A549 (cell line): ENCODE data around the gene RGS6. TPM values are rescaled to one million over a fixed set of nuclear protein-coding genes. Genes with fewer than 3 reads are reported as not detected.

ENCODE experiments used
- ATAC-seq, 2 experiments: fragments of 200-7000 bp in 1 of 2; fragments of >200 bp in 1 of 2; cut with Nextera tagmentation in 1 of 2; cut with Tn5 transposase in 1 of 2; 3 replicates each; pipeline versions ENCODE4 v1.8.0 to v1.9.1; 2018 to 2020; ENCODE audit warnings: mild to moderate bottlenecking in 1 of 2, moderate library complexity in 1 of 2
- CTCF ChIA-PET: fragments of 300-600 bp; sonication (Branson Sonifier 250); formaldehyde crosslinking; extraction: SDS; loops from one replicate; lab custom pipeline; 2021; ENCODE audit warnings: antibody characterized with exemption, inconsistent platforms; lab: Yijun Ruan, JAX
- POLR2A ChIA-PET: fragments of 350-600 bp; formaldehyde crosslinking; extraction: SDS; loops from one replicate; lab custom pipeline; 2021; ENCODE audit warnings: antibody characterized with exemption, inconsistent platforms; lab: Yijun Ruan, JAX
- DNase-seq, 2 experiments: peaks; one replicate each; pipeline versions ENCODE4 v3.0.0 to v3.0.0-alpha.2; 2011 to 2016; ENCODE audit warnings: low read depth in 1 of 2, low spot score in 1 of 2
- FAIRE-seq: peaks from 2 replicates; lab custom pipeline; 2011; peaks lifted over from hg19 to GRCh38; lab: Jason Lieb, UNC
- H3K27ac ChIP-seq, 2 experiments: fragments of >200 bp; sonication (Bioruptor Twin); formaldehyde crosslinking; 3 replicates each; pipeline ENCODE4 v1.5.1; 2016 to 2017
- H3K4me1 ChIP-seq: fragments of >200 bp; sonication (Bioruptor Twin); formaldehyde crosslinking; 3 replicates; pipeline ENCODE4 v1.6.1; 2016
- H3K4me2 ChIP-seq: fragments of >200 bp; sonication (Bioruptor Twin); formaldehyde crosslinking; 3 replicates; pipeline ENCODE4 v1.6.1; 2016
- H3K4me3 ChIP-seq: fragments of >200 bp; sonication (Bioruptor Twin); formaldehyde crosslinking; 3 replicates; pipeline ENCODE4 v1.5.1; 2016
- H3K9me3 ChIP-seq: fragments of >200 bp; sonication (Bioruptor Twin); formaldehyde crosslinking; 3 replicates; pipeline ENCODE4 v1.6.1; 2016
- ATOH8 ChIP-seq: fragments of 250-450 bp; sonication (Bioruptor Pico); IDR thresholded peaks from 2 replicates; pipeline ENCODE4 v1.5.0; 2020; ENCODE audit warnings: low read depth, mild to moderate bottlenecking, moderate library complexity
- BCL3 ChIP-seq: fragments of >200 bp; sonication (Bioruptor Twin); formaldehyde crosslinking; IDR thresholded peaks from 3 replicates; pipeline ENCODE4 v1.6.1; 2016
- BHLHE40 ChIP-seq: IDR thresholded peaks from 2 replicates; pipeline ENCODE4 v1.6.1; 2012; ENCODE audit warnings: low read depth, low read length, inconsistent platforms
- CEBPB ChIP-seq, 2 experiments: fragments of >200 bp in 1 of 2; sonication (Bioruptor Twin) in 1 of 2; formaldehyde crosslinking in 1 of 2; IDR thresholded peaks; 2 replicates each; pipeline ENCODE4 v1.6.1; 2012 to 2016
- E2F6 ChIP-seq: IDR thresholded peaks from 2 replicates; pipeline ENCODE4 v1.6.1; 2012; ENCODE audit warnings: low read depth, borderline replicate concordance
- EHF ChIP-seq: fragments of 250-450 bp; sonication (Bioruptor Pico); IDR thresholded peaks from 2 replicates; pipeline ENCODE4 v1.5.0; 2020; ENCODE audit warnings: mild to moderate bottlenecking
- EHMT2 ChIP-seq: fragments of 200-600 bp; sonication (generic); IDR thresholded peaks from 2 replicates; pipeline ENCODE4 v1.6.1; 2016; ENCODE audit warnings: antibody characterized with exemption, low read depth, mild to moderate bottlenecking, moderate library complexity
- FOSB ChIP-seq: fragments of 250-450 bp; sonication (Bioruptor Pico); IDR thresholded peaks from 2 replicates; pipeline ENCODE4 v1.5.0; 2020; ENCODE audit warnings: mild to moderate bottlenecking, moderate library complexity
- HEYL ChIP-seq: fragments of 250-450 bp; sonication (Bioruptor Pico); IDR thresholded peaks from 2 replicates; pipeline ENCODE4 v1.8.0; 2021; ENCODE audit warnings: mild to moderate bottlenecking, moderate library complexity
- HOXA7 ChIP-seq: fragments of 250-450 bp; sonication (Bioruptor Pico); IDR thresholded peaks from 2 replicates; pipeline ENCODE4 v1.5.0; 2020; ENCODE audit warnings: mild to moderate bottlenecking, moderate library complexity
- JUN ChIP-seq, 2 experiments: fragments of >200 bp; sonication (Bioruptor Twin); formaldehyde crosslinking; IDR thresholded peaks; 2 replicates in 1 of 2; 3 replicates in 1 of 2; pipeline ENCODE4 v1.6.1; 2016 to 2017
- JUNB ChIP-seq: fragments of >200 bp; sonication (Bioruptor Twin); formaldehyde crosslinking; IDR thresholded peaks from 2 replicates; pipeline ENCODE4 v1.6.1; 2016
- NFE2L2 ChIP-seq: fragments of 150-350 bp; conservative IDR thresholded peaks from 2 replicates; pipeline ENCODE4 v1.6.1; 2014; ENCODE audit warnings: low read length
- POLR2A ChIP-seq: IDR thresholded peaks from 2 replicates; pipeline ENCODE4 v1.6.1; 2012; ENCODE audit warnings: mild to moderate bottlenecking, low read length
- RFX5 ChIP-seq: fragments of 450-650 bp; IDR thresholded peaks from 2 replicates; pipeline ENCODE4 v1.7.1; 2014; ENCODE audit warnings: antibody characterized with exemption, mild to moderate bottlenecking, moderate library complexity
- SMC3 ChIP-seq: fragments of >200 bp; sonication (Bioruptor Twin); formaldehyde crosslinking; IDR thresholded peaks from 3 replicates; pipeline ENCODE4 v1.6.1; 2018; ENCODE audit warnings: inconsistent platforms
- ZSCAN20 ChIP-seq: fragments of 250-450 bp; sonication (Bioruptor Pico); IDR thresholded peaks from 2 replicates; pipeline ENCODE4 v1.8.0; 2022; ENCODE audit warnings: mild to moderate bottlenecking, moderate library complexity
- WGBS: methylation state at CpG from one replicate; pipeline ENCODE4 v1.1.6; 2017; ENCODE audit errors: missing lambda C conversion rate; 5-methylcytosine and 5-hydroxymethylcytosine counted together
- polyA plus RNA-seq, 4 experiments: library from polyadenylated mRNA; depleted of rRNA in 3 of 4; stranded (reverse); fragments of >200 nt; fragmentation: RNase III in 1 of 4; extraction: RNeasy Plus Mini Kit Qiagen cat#74134 plus additional on column Dnase treatment in 1 of 4; gene quantifications; 2 replicates in 3 of 4; 3 replicates in 1 of 4; pipeline ENCODE4 v1.2.3, GENCODE V29; 2011 to 2017
- TF ChIP-seq, protein P1 (sequence below): fragments of >200 bp; sonication (Bioruptor Twin); formaldehyde crosslinking; IDR thresholded peaks from 3 replicates; pipeline ENCODE4 v1.5.1; 2016
- TF ChIP-seq, protein P2 (sequence below): fragments of 450-650 bp; IDR thresholded peaks from 2 replicates; pipeline ENCODE4 v1.6.1; 2014; ENCODE audit warnings: antibody characterized with exemption
- TF ChIP-seq, protein P3 (sequence below): IDR thresholded peaks from 2 replicates; pipeline ENCODE4 v1.6.1; 2012
- TF ChIP-seq, protein P4 (sequence below): IDR thresholded peaks from 2 replicates; pipeline ENCODE4 v1.6.1; 2012

The RGS6 gene
- polyA plus RNA-seq, 2 of the 4 experiments (the other 2 are of a cell fraction) = not detected

GRCh38 chr14:72463291-72463866 lies 531.1 kb downstream of the RGS6 start (continued):
- TF ChIP-seq, protein P1, sequence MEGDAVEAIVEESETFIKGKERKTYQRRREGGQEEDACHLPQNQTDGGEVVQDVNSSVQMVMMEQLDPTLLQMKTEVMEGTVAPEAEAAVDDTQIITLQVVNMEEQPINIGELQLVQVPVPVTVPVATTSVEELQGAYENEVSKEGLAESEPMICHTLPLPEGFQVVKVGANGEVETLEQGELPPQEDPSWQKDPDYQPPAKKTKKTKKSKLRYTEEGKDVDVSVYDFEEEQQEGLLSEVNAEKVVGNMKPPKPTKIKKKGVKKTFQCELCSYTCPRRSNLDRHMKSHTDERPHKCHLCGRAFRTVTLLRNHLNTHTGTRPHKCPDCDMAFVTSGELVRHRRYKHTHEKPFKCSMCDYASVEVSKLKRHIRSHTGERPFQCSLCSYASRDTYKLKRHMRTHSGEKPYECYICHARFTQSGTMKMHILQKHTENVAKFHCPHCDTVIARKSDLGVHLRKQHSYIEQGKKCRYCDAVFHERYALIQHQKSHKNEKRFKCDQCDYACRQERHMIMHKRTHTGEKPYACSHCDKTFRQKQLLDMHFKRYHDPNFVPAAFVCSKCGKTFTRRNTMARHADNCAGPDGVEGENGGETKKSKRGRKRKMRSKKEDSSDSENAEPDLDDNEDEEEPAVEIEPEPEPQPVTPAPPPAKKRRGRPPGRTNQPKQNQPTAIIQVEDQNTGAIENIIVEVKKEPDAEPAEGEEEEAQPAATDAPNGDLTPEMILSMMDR = no peak

DNA sequence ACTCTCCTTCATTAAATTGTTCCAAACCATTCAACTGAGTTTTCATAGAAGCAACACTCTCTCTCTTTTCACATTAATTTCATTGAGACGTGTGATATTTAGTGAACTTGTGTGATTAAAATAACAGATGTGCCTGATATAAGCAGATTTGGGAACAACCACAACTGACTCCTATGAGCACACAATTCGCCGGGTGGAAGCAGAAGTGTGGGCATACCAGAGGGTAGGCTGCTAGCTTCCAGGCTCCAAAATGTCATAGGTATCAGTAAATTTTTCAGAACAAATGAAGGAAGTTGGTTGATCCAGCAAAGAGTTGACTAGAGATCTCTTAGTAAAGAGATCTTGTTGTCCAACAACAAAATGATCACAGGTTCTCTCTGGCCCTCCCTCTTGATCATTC lies 532.0 kb downstream of the RGS6 start:
- H3K4me3 ChIP-seq = no peak overlapping the region
- H3K9me3 ChIP-seq = no peaks in the 10 kb centered on the region; the same call in 2 of the 3 replicates
- H3K27ac ChIP-seq = no peak overlapping the region
- 69% methylated on average over 3 of the region's 3 CpGs for WGBS
- TF ChIP-seq ATOH8 (CRISPR knock-in tag) (no peak), POLR2A (no peak), E2F6 (no peak), RFX5 (no peak), NFE2L2 (no peak), EHF (no peak), HOXA7 (no peak), FOSB (CRISPR knock-in tag) (no peak), EHMT2 (no peak), BHLHE40 (no peak)
- TF ChIP-seq, protein P1 = no peak
- TF ChIP-seq, protein P2, sequence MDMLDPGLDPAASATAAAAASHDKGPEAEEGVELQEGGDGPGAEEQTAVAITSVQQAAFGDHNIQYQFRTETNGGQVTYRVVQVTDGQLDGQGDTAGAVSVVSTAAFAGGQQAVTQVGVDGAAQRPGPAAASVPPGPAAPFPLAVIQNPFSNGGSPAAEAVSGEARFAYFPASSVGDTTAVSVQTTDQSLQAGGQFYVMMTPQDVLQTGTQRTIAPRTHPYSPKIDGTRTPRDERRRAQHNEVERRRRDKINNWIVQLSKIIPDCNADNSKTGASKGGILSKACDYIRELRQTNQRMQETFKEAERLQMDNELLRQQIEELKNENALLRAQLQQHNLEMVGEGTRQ = no peak
- ATAC-seq (no peak), FAIRE-seq (no peak), DNase-seq (no peak)
- ChIA-PET POLR2A (no interaction called here), CTCF (interaction anchor here (1.4 to 2.2 kb wide), 2 partner anchors 9 to 53 kb away, joined by 3 to 8 read pairs; no protein-coding TSS in a partner anchor)
- H3K4me2 ChIP-seq = no peak overlapping the region
- H3K4me1 ChIP-seq = no peaks in the 10 kb centered on the region

GRCh38 chr14:72466325-72466724 lies 534.1 kb downstream of the RGS6 start:
- POLR2A ChIA-PET = no interaction called here
- TF ChIP-seq POLR2A = no peak
- TF ChIP-seq ZSCAN20 (CRISPR knock-in tag) = no peak
- TF ChIP-seq SMC3 = no peak
- TF ChIP-seq, protein P3, sequence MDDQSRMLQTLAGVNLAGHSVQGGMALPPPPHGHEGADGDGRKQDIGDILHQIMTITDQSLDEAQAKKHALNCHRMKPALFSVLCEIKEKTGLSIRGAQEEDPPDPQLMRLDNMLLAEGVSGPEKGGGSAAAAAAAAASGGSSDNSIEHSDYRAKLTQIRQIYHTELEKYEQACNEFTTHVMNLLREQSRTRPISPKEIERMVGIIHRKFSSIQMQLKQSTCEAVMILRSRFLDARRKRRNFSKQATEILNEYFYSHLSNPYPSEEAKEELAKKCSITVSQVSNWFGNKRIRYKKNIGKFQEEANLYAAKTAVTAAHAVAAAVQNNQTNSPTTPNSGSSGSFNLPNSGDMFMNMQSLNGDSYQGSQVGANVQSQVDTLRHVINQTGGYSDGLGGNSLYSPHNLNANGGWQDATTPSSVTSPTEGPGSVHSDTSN = no peak
- no peak for TF ChIP-seq JUN (IDR thresholded peaks at IDR 0.05)
- no peak for TF ChIP-seq BCL3
- no peak for TF ChIP-seq HEYL
- TF ChIP-seq EHF = no peak
- no peak for TF ChIP-seq BHLHE40
- no peak for TF ChIP-seq CEBPB (IDR thresholded peaks at IDR 0.05)
- TF ChIP-seq, protein P4, sequence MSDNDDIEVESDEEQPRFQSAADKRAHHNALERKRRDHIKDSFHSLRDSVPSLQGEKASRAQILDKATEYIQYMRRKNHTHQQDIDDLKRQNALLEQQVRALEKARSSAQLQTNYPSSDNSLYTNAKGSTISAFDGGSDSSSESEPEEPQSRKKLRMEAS = no peak
- TF ChIP-seq JUNB = no peak
- TF ChIP-seq E2F6 = no peak
- no peak for TF ChIP-seq NFE2L2
- FAIRE-seq (no peak), DNase-seq (no peak), ATAC-seq (no peak)
- Histone ChIP-seq H3K4me1 (no peaks in the 10 kb centered on the region), H3K9me3 (no peaks in the 10 kb centered on the region; the same call in 2 of the 3 replicates), H3K4me3 (no peak overlapping the region), H3K27ac (no peak overlapping the region), H3K4me2 (no peak overlapping the region)
- CTCF ChIA-PET = no interaction called here
